GM19324 (cell line): Measurements from ENCODE around the gene MOG.

Experiments
- ATAC-seq: cut with Tn5 transposase; IDR thresholded peaks from one replicate; pipeline ENCODE4 v1.9.1; 2021; ENCODE audit warnings: mild to moderate bottlenecking, moderate library complexity; ENCODE audit not compliant: unreplicated experiment, low FRiP score

The MOG gene

DNA sequence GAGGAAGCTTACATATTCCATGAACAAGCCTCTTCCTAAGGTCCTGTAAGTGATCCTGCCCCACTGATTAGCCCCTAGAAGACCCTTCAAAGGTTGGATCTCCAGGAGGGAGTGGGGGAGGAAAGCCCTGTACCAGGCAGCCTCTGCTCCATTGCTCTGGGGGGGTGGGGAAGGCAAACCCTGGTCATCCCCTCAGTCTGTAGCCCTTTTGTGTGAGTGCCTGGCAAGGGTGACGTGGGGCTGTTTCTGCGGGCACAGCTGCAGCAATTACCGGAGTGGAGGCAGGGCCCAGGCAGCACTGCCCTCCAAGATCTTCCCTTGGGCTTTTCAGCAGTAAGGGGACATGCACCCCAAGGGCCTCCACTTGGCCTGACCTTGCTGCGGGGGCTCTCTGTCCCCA is at the start of gene MOG:
Gene MOG (plus strand): TSS at position 295 of the 400 bp plus-strand sequence. CDS start 118 bp downstream, outside the sequence.
- ATAC-seq: no peak

DNA sequence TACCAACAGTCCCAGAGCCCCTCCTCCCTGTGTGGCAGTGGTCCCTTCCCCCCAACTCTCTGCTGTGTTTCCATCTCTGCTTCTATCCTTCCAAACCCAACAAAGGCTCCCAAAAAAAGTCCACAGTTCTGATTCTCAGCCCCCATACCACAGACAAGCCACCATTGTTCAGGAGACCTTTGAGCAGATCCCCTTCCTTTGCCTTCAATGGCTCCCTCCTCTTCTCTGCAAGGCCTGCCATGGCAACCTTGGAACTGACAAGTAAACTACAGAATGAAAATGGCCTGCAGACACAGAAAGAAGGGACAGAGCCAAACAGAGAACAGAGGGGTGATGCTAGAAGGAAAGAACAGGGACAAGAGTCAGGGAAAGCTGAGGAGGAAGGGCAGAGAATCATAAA is 48.8 kb upstream of the MOG start:
- no peak for ATAC-seq

- ATAC-seq: no peak
These were observed 46.4 kb upstream of the MOG start for GRCh38 chr6:29610540-29610939.

GRCh38 chr6:29611426-29611825 is 45.5 kb upstream of the MOG start:
- no peak for ATAC-seq

DNA sequence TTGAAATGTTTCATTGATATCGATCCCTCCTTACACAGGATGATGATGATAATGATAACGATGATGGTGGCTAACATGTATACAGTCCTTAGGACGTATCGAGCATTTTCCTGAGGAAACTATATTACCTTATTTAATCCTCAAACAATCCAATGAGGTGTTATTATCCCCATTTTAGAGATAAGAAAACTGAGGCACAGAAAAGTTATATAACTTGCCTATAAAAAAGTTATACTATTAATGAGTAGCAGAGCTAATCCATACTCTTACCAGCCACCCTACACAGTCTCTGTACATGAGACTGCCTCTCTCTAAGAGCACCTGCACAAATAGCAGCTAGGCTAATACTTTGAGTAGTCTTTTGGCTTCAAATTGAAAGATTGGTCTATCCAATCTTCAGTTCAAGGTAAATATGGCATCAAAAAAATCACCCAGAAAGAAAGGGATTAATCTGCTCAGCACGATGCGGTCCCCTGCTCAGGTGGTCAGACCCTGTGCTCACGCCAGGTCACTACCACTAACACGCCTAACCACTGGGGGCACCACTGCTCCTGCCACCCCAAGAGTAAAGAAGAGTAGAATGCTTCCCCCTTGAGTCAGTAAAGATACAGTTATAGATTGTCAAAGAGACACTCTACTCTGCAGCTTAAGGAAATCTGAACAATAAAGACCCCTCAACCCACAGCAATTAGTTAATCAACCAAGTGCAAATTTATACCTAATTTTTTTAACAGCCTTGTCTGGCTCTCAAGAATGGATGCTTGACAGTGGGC is 38.9 kb upstream of the MOG start:
- ATAC-seq: no peak

GRCh38 chr6:29619578-29620160 is 37.2 kb upstream of the MOG start:
- no peak for ATAC-seq

GRCh38 chr6:29620630-29621029 is 36.3 kb upstream of the MOG start:
- no peak for ATAC-seq

DNA sequence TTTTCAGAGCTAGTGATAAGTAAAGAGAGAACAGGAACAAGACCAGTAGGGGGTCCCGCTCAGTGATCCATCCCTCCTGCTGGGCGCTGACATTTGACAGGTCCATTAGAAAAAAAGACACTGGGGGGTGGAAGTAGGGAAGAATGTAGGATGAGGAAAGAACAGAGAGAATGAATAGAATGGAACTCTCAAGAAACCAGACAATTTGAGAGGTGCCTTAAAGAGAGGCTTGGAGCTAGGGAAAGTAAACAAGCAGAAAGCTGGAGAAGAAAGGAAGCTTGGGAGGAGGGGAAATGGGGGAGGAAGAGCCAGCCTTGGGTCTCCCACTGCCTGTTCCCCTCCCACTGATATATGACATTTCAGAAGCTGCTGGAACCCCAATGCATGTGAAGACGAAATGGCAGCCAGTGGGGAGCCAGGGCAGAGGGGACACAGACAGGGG is 32.4 kb upstream of the MOG start:
- ATAC-seq: no peak

- no peak for ATAC-seq
These were observed 31.5 kb upstream of the MOG start for GRCh38 chr6:29625337-29625930.

GRCh38 chr6:29626948-29627754 is 29.7 kb upstream of the MOG start:
- ATAC-seq: no peak

GRCh38 chr6:29627755-29628418 is 29.0 kb upstream of the MOG start:
- ATAC-seq: no peak

- no peak for ATAC-seq
These were observed 28.2 kb upstream of the MOG start for GRCh38 chr6:29628419-29629281.

GRCh38 chr6:29629571-29629970 is 27.3 kb upstream of the MOG start:
- no peak for ATAC-seq

DNA sequence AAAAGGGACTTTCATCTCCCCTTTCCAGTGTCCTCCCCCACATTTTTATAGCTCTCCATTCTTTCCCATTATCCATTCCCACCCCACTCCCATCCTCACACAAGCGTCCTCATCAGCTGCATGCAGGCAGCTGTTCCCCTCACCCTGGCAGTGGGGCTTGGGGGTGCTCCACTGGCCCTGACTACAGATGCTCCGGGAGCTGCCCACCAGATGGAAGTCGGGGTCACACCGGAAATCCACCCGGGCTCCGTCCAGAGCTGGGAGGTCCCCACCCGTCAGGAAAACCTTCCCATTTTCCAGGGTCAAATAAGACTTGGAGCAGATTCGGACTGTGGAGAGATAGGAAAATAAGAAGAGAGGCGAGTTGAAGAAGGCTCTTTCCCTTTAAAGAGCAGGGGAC is 26.6 kb upstream of the MOG start:
- ATAC-seq: no peak

DNA sequence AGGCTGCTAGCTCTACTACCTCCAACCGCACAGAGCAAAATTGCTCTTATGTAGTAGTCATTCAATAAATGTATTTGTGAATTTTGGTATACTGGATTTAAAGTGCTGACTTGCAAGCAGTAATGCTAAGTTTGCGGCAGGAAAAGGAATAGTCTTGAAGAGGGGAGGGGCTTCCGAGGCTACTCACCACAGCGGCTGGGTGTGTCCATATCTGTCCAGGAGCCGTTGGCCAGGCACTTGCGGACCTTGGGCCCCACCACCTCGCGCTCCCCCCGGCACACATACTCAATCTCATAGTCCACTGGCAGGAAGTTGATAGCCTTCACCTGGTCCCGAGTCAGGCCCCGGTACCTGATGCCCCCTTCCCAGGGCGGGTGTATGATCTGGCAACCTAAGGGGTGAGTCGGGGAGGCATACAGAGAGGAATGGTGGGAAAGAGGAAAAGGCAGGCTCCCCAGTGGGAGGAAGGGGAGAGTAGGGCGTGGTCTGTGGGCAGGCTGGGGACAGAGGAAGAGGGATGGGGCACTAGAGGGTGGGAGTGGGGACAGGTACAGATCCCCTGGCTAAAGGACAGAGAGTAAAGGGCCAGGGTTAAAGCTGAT is 25.6 kb upstream of the MOG start:
- no peak for ATAC-seq

- ATAC-seq: peak; percentile 37
These were observed 24.8 kb upstream of the MOG start for GRCh38 chr6:29631860-29632731.

DNA sequence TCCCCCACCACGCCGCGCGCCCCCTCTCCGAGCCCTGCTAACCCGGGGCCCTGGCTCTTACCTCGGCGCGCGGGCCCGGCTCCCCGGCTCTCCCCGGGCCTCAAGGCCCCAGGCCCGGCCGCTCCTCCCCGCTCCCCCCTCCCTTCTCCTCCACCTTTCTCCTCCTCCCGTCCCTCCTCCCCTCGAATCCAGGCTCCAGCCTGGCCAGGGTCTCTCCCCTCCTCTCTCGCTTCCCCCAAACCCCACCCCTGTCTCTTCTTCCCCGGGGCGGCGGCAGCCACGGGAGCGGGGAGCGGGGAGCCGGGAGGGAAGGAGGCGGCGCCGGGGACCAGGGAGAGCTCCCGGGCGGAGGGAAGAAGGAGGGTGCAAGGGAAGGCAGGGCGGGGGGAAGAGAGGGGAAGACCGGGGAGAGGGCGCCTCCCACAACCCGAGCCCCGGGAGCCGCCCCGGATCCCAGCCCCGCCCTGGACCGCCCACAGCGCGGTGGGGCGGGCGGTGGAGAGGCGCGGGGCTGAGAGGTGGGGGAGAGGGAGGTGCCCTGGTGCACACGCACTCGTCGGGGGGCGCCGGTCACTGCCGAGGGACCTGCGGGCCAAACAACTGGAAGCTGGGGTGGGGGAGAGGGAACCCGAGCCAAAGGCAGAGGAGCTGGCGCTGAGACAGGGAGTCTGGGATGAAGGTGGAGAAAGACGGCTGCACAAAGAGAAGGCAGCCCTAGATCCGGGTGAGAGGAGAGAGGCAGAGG is 23.9 kb upstream of the MOG start, which contains the start of gene GABBR1:
Gene GABBR1 (minus strand): TSS at position 395 of the 745 bp plus-strand sequence. CDS start 798 bp downstream, outside the sequence.
- ATAC-seq: peak; percentile 83
